KMS-11 (cell line): ENCODE data around the gene GRM7.

Experiments
- H2AFZ ChIP-seq: fragments of 200-600 bp; sonication (generic); 2 replicates; pipeline ENCODE4 v1.6.1; 2016; ENCODE audit warnings: antibody characterized with exemption, mixed run types, low read depth
- H3K27ac ChIP-seq: fragments of 200-600 bp; sonication (generic); 2 replicates; pipeline ENCODE4 v1.6.1; 2016; ENCODE audit warnings: mild to moderate bottlenecking, mixed run types
- H3K27me3 ChIP-seq: fragments of 200-600 bp; sonication (generic); 2 replicates; pipeline ENCODE4 v1.6.1; 2017; ENCODE audit warnings: mild to moderate bottlenecking, low read depth, mixed run types, moderate library complexity; ENCODE audit not compliant: insufficient read depth
- H3K36me3 ChIP-seq: fragments of 200-600 bp; sonication (generic); 2 replicates; pipeline ENCODE4 v1.6.1; 2017; ENCODE audit warnings: mild to moderate bottlenecking, mixed run types; ENCODE audit not compliant: insufficient read depth
- H3K4me1 ChIP-seq: fragments of 200-600 bp; sonication (generic); 2 replicates; pipeline ENCODE4 v1.6.1; 2016; ENCODE audit warnings: mild to moderate bottlenecking, low read depth, mixed run types; ENCODE audit not compliant: poor library complexity, severe bottlenecking
- H3K4me2 ChIP-seq: fragments of 200-600 bp; sonication (generic); 2 replicates; pipeline ENCODE4 v1.7.0; 2016; ENCODE audit warnings: mild to moderate bottlenecking, mixed run types
- H3K4me3 ChIP-seq: fragments of 200-600 bp; sonication (generic); IDR thresholded peaks from 2 replicates; pipeline ENCODE4 v1.6.1; 2017; ENCODE audit warnings: low read depth, low read length, mixed read lengths; ENCODE audit not compliant: insufficient read depth
- H3K79me2 ChIP-seq: fragments of 200-600 bp; sonication (generic); 2 replicates; pipeline ENCODE4 v1.6.1; 2016; ENCODE audit warnings: low read depth, mixed run types; ENCODE audit not compliant: insufficient read depth
- H3K9ac ChIP-seq: fragments of 200-600 bp; sonication (generic); 2 replicates; pipeline ENCODE4 v1.6.1; 2016; ENCODE audit warnings: mild to moderate bottlenecking, mixed run types
- H4K20me1 ChIP-seq: fragments of 200-600 bp; sonication (generic); 2 replicates; pipeline ENCODE4 v1.6.1; 2016; ENCODE audit warnings: mild to moderate bottlenecking, mixed run types; ENCODE audit not compliant: insufficient read depth
- TF ChIP-seq, protein P1 (sequence below): fragments of 200-600 bp; sonication (generic); conservative IDR thresholded peaks from 2 replicates; pipeline ENCODE4 v1.6.1; 2017; ENCODE audit warnings: low read depth, mild to moderate bottlenecking, antibody characterized with exemption, low read length, moderate library complexity, mixed read lengths

Gene GRM7

DNA sequence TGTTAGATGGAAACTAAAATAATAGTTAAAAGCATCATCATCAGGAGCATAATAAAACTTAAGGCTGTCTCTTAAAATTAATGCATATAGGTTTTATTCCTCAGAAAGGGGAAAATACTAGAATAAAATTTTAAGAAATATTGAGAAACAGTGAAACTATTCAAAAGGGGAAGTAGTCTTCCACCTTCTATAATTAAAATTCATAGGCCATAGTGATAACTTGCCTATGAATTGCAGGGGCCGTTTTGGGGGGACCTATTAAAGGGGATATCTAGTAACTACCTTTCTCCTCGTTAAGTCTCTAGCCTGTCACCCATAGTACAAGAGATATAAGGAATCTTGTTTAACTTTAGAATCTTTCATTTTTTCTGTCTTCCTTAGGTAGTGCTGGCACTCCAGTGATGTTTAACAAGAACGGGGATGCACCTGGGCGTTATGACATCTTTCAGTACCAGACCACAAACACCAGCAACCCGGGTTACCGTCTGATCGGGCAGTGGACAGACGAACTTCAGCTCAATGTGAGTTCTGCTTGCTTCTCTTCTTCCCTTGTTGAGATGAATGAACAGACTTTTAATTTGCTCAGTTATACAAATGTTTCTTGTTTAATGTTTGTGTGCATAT lies 600.4 kb downstream of the GRM7 start:
- no peak overlapping the region for H3K27ac ChIP-seq

DNA sequence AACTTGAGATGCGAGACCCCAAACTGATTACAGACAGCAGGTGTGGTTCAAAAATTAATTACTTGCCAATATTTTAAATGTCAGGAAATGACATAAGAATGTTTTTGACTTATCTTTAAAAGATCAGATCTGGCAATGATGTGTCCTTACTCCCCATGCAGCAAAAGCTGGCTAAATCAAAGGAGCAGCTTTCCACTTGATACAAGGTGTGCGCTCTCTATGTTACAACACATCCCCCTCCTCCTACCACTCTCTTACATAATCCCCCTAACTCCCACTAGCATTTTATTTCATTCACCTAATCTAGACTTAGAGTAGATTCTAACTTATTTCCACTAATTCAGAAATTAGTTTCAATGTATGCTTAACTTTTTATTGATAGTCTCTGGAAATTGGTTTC lies 609.0 kb downstream of the GRM7 start:
- H3K27ac ChIP-seq = no peak overlapping the region
- no peaks in the 10 kb centered on the region for H3K4me1 ChIP-seq
- H3K79me2 ChIP-seq = no peaks in the 10 kb centered on the region
- no peak overlapping the region for H2AFZ ChIP-seq
- H4K20me1 ChIP-seq = no peaks in the 10 kb centered on the region
- H3K4me2 ChIP-seq = no peak overlapping the region
- no peaks in the 10 kb centered on the region for H3K36me3 ChIP-seq
- no peaks in the 10 kb centered on the region for H3K27me3 ChIP-seq
- TF ChIP-seq, protein P1, sequence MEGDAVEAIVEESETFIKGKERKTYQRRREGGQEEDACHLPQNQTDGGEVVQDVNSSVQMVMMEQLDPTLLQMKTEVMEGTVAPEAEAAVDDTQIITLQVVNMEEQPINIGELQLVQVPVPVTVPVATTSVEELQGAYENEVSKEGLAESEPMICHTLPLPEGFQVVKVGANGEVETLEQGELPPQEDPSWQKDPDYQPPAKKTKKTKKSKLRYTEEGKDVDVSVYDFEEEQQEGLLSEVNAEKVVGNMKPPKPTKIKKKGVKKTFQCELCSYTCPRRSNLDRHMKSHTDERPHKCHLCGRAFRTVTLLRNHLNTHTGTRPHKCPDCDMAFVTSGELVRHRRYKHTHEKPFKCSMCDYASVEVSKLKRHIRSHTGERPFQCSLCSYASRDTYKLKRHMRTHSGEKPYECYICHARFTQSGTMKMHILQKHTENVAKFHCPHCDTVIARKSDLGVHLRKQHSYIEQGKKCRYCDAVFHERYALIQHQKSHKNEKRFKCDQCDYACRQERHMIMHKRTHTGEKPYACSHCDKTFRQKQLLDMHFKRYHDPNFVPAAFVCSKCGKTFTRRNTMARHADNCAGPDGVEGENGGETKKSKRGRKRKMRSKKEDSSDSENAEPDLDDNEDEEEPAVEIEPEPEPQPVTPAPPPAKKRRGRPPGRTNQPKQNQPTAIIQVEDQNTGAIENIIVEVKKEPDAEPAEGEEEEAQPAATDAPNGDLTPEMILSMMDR = no peak
- no peak overlapping the region for H3K9ac ChIP-seq
- H3K4me3 ChIP-seq = no peak overlapping the region

More for the DNA sequence above, 600.4 kb downstream of the GRM7 start:
- H3K9ac ChIP-seq = no peak overlapping the region
- no peak overlapping the region for H3K4me3 ChIP-seq
- H2AFZ ChIP-seq = no peak overlapping the region
- H3K27me3 ChIP-seq = no peaks in the 10 kb centered on the region
- no peaks in the 10 kb centered on the region for H3K79me2 ChIP-seq
- H3K4me1 ChIP-seq = no peaks in the 10 kb centered on the region
- H3K36me3 ChIP-seq = no peaks in the 10 kb centered on the region
- H4K20me1 ChIP-seq = no peaks in the 10 kb centered on the region
- no peak overlapping the region for H3K4me2 ChIP-seq
- TF ChIP-seq, protein P1 = no peak

DNA sequence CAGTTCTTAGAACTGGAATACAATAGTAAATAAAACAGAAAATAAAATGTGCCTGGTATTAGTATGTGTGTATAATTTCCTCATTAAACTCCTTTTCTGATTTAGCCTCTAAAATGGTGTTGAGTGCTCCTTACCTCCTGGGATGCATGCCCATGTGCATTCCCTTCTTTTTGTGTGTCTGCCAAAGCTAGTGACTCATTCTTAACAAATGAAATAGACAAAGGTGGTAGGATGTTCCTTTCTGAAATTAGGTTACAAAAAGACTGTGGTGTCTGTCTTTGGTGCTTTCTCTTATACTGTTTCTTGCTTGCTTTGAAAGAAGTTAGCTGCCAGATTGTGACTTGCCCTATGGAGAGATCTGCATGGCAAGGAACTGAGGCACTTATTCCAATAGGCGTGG lies 623.7 kb downstream of the GRM7 start:
- TF ChIP-seq, protein P1 = no peak
- Histone ChIP-seq H4K20me1 (no peaks in the 10 kb centered on the region), H3K4me3 (no peak overlapping the region), H3K27ac (no peak overlapping the region), H3K79me2 (no peaks in the 10 kb centered on the region), H3K4me1 (no peaks in the 10 kb centered on the region), H3K27me3 (no peaks in the 10 kb centered on the region), H3K4me2 (no peak overlapping the region), H3K9ac (no peak overlapping the region), H3K36me3 (no peaks in the 10 kb centered on the region), H2AFZ (no peak overlapping the region)

DNA sequence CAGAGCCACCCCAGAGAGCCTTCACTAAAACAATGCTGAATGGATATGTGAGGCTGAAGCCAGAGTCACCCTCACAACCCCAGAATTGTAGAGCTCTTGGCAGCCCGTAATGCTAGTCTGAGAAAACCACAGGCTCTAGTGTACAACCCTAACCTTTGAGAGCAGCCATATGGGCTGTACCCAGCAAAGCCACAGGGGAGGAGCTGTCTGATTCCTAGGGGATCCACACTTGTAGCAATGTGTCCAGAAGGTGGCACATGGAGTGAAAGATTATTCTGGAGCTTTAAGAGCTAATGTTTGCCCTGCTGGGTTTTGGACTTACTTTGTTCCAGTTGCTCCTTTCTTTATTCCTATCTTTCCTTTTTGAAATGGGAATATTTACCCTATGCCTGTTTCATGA lies 626.8 kb downstream of the GRM7 start:
- H3K9ac ChIP-seq = no peak overlapping the region
- no peak overlapping the region for H3K27ac ChIP-seq
- H4K20me1 ChIP-seq = no peaks in the 10 kb centered on the region
- no peaks in the 10 kb centered on the region for H3K79me2 ChIP-seq
- no peak overlapping the region for H3K4me3 ChIP-seq
- no peaks in the 10 kb centered on the region for H3K36me3 ChIP-seq
- H2AFZ ChIP-seq = no peak overlapping the region
- no peaks in the 10 kb centered on the region for H3K27me3 ChIP-seq
- TF ChIP-seq, protein P1 = no peak
- no peaks in the 10 kb centered on the region for H3K4me1 ChIP-seq
- H3K4me2 ChIP-seq = no peak overlapping the region
